Upper lobe of left lung (tissue), 6 donors: ENCODE measurements around the gene KCNJ5. TPM values are rescaled to one million over a fixed set of nuclear protein-coding genes. Genes with fewer than 3 reads are reported as not detected.
A peak's percentile ranks its signal among the peaks of the same experiment; 100 is the strongest.

Source experiments
- ATAC-seq, 2 donors: fragments of 200-7000 bp; cut with Tn5 transposase; one replicate each; pipeline ENCODE4 v1.9.1; 2022; ENCODE audit warnings: mild to moderate bottlenecking in 2 of 2, moderate library complexity in 2 of 2; ENCODE audit not compliant: low FRiP score in 2 of 2
- DNase-seq, 2 donors: peaks; one replicate each; pipeline ENCODE4 v3.0.0-alpha.2; 2019 to 2020
- H3K27ac ChIP-seq, 4 donors: fragments of 200-600 bp; sonication (generic); one replicate each; pipeline ENCODE4 v1.5.1; 2016 to 2019
- H3K27me3 ChIP-seq, 4 donors: fragments of 200-600 bp; sonication (generic); one replicate each; pipeline ENCODE4 v1.5.1; 2017 to 2019
- H3K36me3 ChIP-seq, 4 donors: fragments of 200-600 bp; sonication (generic); one replicate each; pipeline ENCODE4 v1.5.1; 2016 to 2019
- H3K4me1 ChIP-seq, 4 donors: fragments of 200-600 bp; sonication (generic); one replicate each; pipeline ENCODE4 v1.5.1; 2018 to 2019
- H3K4me3 ChIP-seq, 4 donors: fragments of 200-600 bp; sonication (generic); one replicate each; pipeline ENCODE4 v1.5.1; 2017 to 2019; ENCODE audit warnings: mild to moderate bottlenecking in 2 of 4, moderate library complexity in 1 of 4
- H3K9me3 ChIP-seq, 4 donors: fragments of 200-600 bp; sonication (generic); one replicate each; pipeline ENCODE4 v1.5.1; 2018 to 2019
- EP300 ChIP-seq, 4 donors: sonication (generic); formaldehyde crosslinking; IDR thresholded peaks; one replicate each; pipeline ENCODE4 v1.5.1; 2017; ENCODE audit warnings: antibody characterized with exemption in 4 of 4, control low read depth in 2 of 4
- POLR2A ChIP-seq, 4 donors: fragments of 450-650 bp; IDR thresholded peaks; one replicate each; pipeline ENCODE4 v1.5.1; 2016 to 2017; ENCODE audit warnings: antibody characterized with exemption in 4 of 4, mild to moderate bottlenecking in 2 of 4
- POLR2AphosphoS5 ChIP-seq, 2 donors: sonication (generic); formaldehyde crosslinking; IDR thresholded peaks; one replicate each; pipeline ENCODE4 v1.5.1; 2017; ENCODE audit warnings: antibody characterized with exemption in 2 of 2
- WGBS, 2 donors: methylation state at CpG; one replicate each; pipeline ENCODE4 v1.1.5; 2017 to 2018; 5-methylcytosine and 5-hydroxymethylcytosine counted together
- total RNA-seq, 6 donors: library from RNA; depleted of rRNA in 4 of 6; stranded (reverse); fragments of >200 nt in 4 of 6; gene quantifications; one replicate each; pipeline versions ENCODE4 v1.1.0 to v1.2.1, GENCODE V29; 2016 to 2021
- TF ChIP-seq, protein P1 (sequence below), 6 experiments: fragments of 450-650 bp in 4 of 6; fragments of 200-600 bp in 2 of 6; sonication (generic) in 2 of 6; IDR thresholded peaks; one replicate each; pipeline ENCODE4 v1.5.1; 2016 to 2019; ENCODE audit warnings: antibody characterized with exemption in 6 of 6
- donor health status: DM: no; HTN: no; CAD: no; lungs with moderate emphysema.
- donor health status: DM: no; HTN: yes; CAD: no; lungs with severe emphysema.

The KCNJ5 gene
- total RNA-seq, 6 donors from 2014 or later, result 1.5 to 7.5 (median 4.9) TPM

DNA sequence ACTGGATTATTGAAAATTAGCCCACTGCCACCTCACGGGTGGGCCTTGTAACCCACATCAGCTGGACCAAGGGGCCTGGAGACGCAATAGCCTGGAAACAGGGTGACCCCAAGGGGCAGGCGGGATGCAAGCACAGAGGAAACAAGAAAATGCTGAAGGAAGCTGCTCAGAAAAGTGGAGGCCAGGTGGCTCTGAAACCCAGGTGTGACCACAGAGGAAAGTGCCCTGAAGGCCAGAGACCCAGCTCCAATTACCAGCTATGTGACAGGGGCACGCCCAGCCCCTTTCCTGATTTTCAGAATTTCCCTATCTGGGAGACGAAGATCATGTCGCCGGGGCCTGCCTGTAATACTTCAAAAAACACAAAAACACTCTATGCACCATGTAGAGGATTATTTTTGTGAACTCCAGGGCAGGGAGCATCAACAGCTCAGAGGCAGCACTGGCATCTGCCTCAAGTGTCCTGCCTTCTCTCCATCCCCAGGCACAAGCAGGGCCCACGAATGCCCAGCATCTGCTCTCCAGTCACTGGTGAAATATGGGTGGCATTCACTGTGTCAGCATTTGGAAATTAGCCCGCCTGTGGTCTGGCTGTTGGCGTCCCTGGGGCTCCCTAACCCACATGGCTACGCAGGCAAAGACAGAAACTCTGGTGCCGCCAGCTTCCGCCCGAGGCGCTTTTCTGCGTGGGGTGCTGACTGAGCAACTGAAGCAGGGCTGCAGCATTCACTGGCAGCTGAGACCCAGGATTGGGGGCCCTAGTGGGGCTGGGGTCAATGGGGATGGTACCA, 30.4 kb upstream of the KCNJ5 start:
- Histone ChIP-seq H3K9me3 (no peaks in the 10 kb centered on the region), H3K27me3 (no peaks in the 10 kb centered on the region), H3K27ac (no peak overlapping the region), H3K4me1 (peaks cover 7 to 10% (median 9%) of the 10 kb centered on the region in 4 donors), H3K36me3 (no peaks in the 10 kb centered on the region), H3K4me3 (no peak overlapping the region)
- peak in 1 of 2 donors; percentile 58 for DNase-seq
- no peak for ATAC-seq
- TF ChIP-seq POLR2A (IDR thresholded peaks at IDR 0.05), result no peak
- TF ChIP-seq POLR2AphosphoS5 (IDR thresholded peaks at IDR 0.05), result no peak
- TF ChIP-seq, protein P1, sequence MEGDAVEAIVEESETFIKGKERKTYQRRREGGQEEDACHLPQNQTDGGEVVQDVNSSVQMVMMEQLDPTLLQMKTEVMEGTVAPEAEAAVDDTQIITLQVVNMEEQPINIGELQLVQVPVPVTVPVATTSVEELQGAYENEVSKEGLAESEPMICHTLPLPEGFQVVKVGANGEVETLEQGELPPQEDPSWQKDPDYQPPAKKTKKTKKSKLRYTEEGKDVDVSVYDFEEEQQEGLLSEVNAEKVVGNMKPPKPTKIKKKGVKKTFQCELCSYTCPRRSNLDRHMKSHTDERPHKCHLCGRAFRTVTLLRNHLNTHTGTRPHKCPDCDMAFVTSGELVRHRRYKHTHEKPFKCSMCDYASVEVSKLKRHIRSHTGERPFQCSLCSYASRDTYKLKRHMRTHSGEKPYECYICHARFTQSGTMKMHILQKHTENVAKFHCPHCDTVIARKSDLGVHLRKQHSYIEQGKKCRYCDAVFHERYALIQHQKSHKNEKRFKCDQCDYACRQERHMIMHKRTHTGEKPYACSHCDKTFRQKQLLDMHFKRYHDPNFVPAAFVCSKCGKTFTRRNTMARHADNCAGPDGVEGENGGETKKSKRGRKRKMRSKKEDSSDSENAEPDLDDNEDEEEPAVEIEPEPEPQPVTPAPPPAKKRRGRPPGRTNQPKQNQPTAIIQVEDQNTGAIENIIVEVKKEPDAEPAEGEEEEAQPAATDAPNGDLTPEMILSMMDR (IDR thresholded peaks at IDR 0.05), result no peak
- TF ChIP-seq EP300 (IDR thresholded peaks at IDR 0.05), result no peak
- 85 to 97% methylated on average over 14 to 16 of the region's 16 CpGs for WGBS, 2 donors

DNA sequence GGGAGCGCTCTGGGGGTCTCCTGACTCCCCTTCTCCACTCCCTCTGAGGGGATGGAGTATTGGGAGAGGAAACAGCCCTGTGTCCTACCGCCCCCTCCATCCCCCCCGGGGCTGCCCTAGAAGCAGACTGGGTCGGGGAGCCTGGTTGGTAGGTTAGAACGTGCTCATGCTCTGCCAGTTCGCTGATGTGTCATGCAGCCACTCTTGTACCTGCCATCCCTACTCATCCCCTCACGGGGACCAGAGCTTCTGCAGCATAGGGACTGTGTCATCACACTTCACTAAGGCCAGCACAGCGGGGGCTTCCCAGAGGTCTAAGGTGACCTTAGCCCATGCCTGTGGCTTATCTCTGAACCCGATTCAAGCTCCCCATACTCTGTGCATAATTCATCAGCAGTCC, 28.8 kb upstream of the KCNJ5 start:
- Histone ChIP-seq H3K36me3 (no peaks in the 10 kb centered on the region), H3K4me1 (peaks cover 7 to 10% (median 9%) of the 10 kb centered on the region in 4 donors), H3K27ac (no peak overlapping the region), H3K9me3 (no peaks in the 10 kb centered on the region), H3K4me3 (no peak overlapping the region), H3K27me3 (no peaks in the 10 kb centered on the region)
- ATAC-seq, result peak in 1 of 2 donors; percentile 38
- 93 to 100% methylated on average over 2 to 9 of the region's 9 CpGs for WGBS, 2 donors
- DNase-seq, result no peak
- TF ChIP-seq, protein P1 (IDR thresholded peaks at IDR 0.05), result no peak
- TF ChIP-seq POLR2A (IDR thresholded peaks at IDR 0.05) (no peak), POLR2AphosphoS5 (IDR thresholded peaks at IDR 0.05) (no peak), EP300 (IDR thresholded peaks at IDR 0.05) (no peak)

DNA sequence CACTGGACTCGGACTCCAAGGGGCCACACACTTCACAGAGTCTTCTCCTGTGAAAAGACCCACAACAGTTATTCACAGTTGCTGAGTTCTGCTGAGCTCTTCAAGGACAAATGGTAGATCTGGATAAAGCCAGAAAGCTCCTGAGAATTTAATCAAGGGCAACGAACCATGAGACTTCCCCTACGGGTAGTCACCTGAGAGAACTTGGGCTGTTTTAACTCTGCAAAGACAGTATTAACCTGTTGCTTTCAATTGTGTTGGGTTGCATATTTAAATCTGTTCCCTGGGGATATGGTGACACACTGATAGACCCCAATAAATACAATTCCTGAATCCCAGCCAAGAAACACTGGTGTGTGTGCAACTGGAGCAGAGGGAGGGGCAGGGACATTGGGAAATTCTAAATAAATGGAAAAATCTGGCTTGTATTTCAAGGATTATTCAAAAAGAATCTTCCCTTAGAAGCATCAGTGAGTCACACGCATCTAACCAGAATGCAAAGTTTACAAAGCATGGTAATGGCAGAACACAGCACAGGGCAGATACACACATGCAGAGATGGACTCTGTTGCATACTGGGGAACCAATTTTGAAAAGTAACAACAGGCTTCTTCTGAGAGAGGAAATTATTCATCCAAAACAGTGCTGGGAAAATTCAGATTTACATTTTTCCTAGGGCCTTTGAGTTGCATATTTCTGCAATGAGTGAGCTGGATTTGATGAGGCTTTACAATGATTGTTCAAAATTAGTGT, 28.1 kb upstream of the KCNJ5 start:
- 82 to 83% methylated on average over 4 of the region's 4 CpGs for WGBS, 2 donors
- peaks cover 7 to 10% (median 9%) of the 10 kb centered on the region in 4 donors for H3K4me1 ChIP-seq
- no peak for DNase-seq
- no peak overlapping the region for H3K4me3 ChIP-seq
- H3K36me3 ChIP-seq, result no peaks in the 10 kb centered on the region
- no peak for ATAC-seq
- no peaks in the 10 kb centered on the region for H3K9me3 ChIP-seq
- no peaks in the 10 kb centered on the region for H3K27me3 ChIP-seq
- TF ChIP-seq, protein P1 (IDR thresholded peaks at IDR 0.05), result no peak
- TF ChIP-seq EP300 (IDR thresholded peaks at IDR 0.05), result no peak
- TF ChIP-seq POLR2A (IDR thresholded peaks at IDR 0.05), result no peak
- TF ChIP-seq POLR2AphosphoS5 (IDR thresholded peaks at IDR 0.05), result no peak
- no peak overlapping the region for H3K27ac ChIP-seq

DNA sequence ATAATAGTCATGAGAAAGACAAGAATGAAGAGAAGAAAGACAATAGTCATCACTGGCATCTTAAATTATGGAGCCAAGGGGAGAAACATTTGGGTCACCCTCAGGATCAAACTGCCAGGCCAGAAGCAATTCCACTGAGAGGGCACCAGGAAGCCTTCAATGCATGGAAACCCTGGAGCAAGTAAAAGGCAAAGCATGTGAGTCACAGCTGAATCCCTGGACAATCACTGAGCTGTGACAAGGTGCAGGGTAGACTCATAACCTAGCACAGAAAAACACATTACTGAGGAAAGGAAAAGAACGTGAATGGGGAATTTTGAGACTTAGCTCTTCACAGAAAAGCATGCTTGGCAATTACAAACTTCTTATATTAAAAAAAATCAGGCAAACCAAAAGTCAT, 25.7 kb upstream of the KCNJ5 start:
- H3K27me3 ChIP-seq, result no peaks in the 10 kb centered on the region
- TF ChIP-seq, protein P1 (IDR thresholded peaks at IDR 0.05), result no peak
- no peak for TF ChIP-seq EP300 (IDR thresholded peaks at IDR 0.05)
- TF ChIP-seq POLR2AphosphoS5 (IDR thresholded peaks at IDR 0.05), result no peak
- no peak for TF ChIP-seq POLR2A (IDR thresholded peaks at IDR 0.05)
- H3K36me3 ChIP-seq, result no peaks in the 10 kb centered on the region
- no peak overlapping the region for H3K27ac ChIP-seq
- no peaks in the 10 kb centered on the region for H3K4me1 ChIP-seq
- DNase-seq (no peak), ATAC-seq (no peak)
- no peak overlapping the region for H3K4me3 ChIP-seq
- H3K9me3 ChIP-seq, result no peaks in the 10 kb centered on the region
- WGBS, 2 donors, result 74 to 85% methylated on average over 1 of the region's 1 CpG
